Measurements from ENCODE around the gene SORCS3. TPM values are rescaled to one million over a fixed set of nuclear protein-coding genes. Genes with fewer than 3 reads are reported as not detected.
"Not testable (repeated sequence)": the region's sequence is repeated elsewhere in the genome, so short reads cannot be mapped to it uniquely, and the experiment has no call there.

SORCS3 gene
- total RNA-seq, 4 donors from 2014 or later: 0.12 to 0.32 (median 0.15) TPM; not detected in 1

DNA sequence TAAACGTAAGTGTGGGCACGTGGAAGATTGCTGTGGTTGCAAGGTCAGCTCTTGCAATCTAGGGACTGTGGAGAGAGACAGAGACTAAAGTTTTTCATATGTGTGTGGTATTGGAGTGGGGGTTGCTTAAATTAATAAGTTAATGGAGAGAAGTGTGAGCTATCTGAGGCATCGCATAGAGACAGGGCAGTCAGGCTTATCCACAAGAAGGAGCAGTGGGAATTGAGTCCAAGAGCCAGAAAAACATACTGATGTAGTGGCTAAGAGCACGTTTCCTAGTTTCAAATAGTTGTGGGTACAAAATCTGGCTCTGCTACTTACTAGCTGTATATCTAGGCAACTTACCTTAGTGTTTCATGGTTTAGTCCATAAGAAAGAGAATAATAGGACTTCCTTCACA is 65.8 kb downstream of the SORCS3 start:
- TF ChIP-seq, protein P1, sequence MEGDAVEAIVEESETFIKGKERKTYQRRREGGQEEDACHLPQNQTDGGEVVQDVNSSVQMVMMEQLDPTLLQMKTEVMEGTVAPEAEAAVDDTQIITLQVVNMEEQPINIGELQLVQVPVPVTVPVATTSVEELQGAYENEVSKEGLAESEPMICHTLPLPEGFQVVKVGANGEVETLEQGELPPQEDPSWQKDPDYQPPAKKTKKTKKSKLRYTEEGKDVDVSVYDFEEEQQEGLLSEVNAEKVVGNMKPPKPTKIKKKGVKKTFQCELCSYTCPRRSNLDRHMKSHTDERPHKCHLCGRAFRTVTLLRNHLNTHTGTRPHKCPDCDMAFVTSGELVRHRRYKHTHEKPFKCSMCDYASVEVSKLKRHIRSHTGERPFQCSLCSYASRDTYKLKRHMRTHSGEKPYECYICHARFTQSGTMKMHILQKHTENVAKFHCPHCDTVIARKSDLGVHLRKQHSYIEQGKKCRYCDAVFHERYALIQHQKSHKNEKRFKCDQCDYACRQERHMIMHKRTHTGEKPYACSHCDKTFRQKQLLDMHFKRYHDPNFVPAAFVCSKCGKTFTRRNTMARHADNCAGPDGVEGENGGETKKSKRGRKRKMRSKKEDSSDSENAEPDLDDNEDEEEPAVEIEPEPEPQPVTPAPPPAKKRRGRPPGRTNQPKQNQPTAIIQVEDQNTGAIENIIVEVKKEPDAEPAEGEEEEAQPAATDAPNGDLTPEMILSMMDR (IDR thresholded peaks at IDR 0.05): no peak
- no peak for TF ChIP-seq POLR2A (IDR thresholded peaks at IDR 0.05)
- H3K4me3 ChIP-seq (ENCODE audit: low read depth, poor library complexity, severe bottlenecking): no peak overlapping the region
- 80 to 86% methylated on average over 4 of the region's 4 CpGs for WGBS, 2 donors
- intact Hi-C loops (cut with DNase I; ENCODE audit: low total_unique reads): no loop called here
- DNase-seq (ENCODE audit: low spot score in 2 of 2): no peak

DNA sequence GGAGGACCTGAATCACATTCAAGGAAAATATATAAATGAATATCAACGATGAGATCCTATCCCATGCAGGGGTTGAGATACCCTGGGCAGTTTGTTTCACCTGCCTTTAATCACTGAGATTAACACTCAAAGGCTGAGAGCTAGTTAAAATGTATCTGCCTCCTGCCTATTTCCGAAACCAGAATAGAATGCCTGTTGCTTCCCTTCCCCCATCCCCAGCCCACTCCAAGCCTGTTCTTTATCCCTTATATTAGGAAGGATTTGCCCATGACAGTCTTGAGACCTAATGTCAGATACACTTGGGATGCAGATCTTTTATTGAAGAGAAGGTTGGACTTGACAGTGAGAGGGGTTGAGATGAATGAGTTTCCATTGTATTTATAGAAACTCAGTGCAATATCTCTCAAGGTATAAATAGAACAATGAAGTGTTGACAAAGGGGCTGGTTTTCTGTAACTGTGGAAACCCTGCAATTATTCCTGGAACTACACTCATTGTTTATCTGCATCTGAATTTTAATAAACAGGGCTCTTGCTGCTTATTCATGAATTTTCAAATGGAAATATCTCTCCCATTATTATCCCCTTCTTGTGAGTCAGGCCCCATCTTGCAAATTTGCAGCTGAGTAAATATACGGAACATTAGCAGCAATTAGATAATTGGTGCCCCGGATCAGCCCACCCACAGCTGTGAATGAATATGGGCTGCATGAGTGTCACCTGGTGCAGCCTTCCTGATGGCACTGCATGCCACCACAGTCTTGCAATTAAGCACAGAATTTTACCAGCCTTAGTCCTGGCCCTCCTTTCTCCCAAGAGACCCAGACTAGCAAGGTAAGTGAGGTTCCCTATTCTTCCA is 66.7 kb downstream of the SORCS3 start:
- no peak for DNase-seq (ENCODE audit: low spot score in 2 of 2)
- 65 to 76% methylated on average over 4 of the region's 4 CpGs for WGBS, 2 donors
- H3K4me3 ChIP-seq (ENCODE audit: low read depth, poor library complexity, severe bottlenecking): no peak overlapping the region
- intact Hi-C loops (cut with DNase I; ENCODE audit: low total_unique reads): no loop called here
- no peak for TF ChIP-seq POLR2A (IDR thresholded peaks at IDR 0.05)
- TF ChIP-seq, protein P1 (IDR thresholded peaks at IDR 0.05): no peak

DNA sequence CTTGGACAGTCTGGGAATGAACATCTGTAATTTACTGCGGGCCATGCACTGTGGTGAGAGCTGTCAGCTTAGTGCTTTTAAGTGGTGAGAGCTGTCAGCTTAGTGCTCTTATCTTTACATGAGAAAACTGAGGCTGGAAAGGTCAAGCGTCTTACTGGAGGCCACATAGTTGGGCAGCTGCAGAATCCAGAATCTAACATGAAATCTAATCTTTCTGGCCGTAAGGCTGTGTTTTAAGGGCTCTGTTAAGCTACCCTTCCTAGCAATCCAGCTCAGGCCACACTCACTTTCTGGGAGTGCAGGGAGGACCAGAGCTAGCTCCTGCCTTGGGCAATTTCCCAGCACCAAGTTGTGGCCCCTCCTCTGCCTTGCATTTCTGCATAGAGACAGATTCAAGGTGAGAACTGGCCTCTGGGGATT is 70.2 kb downstream of the SORCS3 start:
- no peak overlapping the region for H3K4me3 ChIP-seq (ENCODE audit: low read depth, poor library complexity, severe bottlenecking)
- intact Hi-C loops (cut with DNase I; ENCODE audit: low total_unique reads): no loop called here
- 34 to 43% methylated on average over 3 of the region's 3 CpGs for WGBS, 2 donors
- no peak for DNase-seq (ENCODE audit: low spot score in 2 of 2)
- TF ChIP-seq, protein P1 (IDR thresholded peaks at IDR 0.05): no peak
- TF ChIP-seq POLR2A (IDR thresholded peaks at IDR 0.05): no peak

DNA sequence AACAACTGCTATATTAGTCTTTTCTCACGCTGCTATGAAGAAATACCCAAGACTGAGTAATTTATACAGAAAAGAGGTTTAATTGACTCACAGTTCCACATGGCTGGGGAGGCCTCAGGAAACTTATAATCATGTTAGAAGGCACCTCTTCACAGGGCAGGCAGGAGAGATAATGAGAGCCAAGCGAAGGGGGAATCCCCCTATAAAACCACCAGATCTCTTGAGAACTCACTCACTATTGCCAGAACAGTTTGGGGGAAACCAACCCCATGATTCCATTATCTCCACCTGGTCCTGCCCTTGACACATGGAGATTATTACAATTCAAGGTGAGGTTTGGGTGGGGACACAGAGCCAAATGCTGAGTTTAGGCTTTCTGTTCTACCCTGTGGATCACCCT is 89.5 kb downstream of the SORCS3 start:
- 70 to 72% methylated on average over 2 of the region's 2 CpGs for WGBS, 2 donors
- H3K4me3 ChIP-seq (ENCODE audit: low read depth, poor library complexity, severe bottlenecking); DNase-seq (ENCODE audit: low spot score in 2 of 2); intact Hi-C loops (cut with DNase I; ENCODE audit: low total_unique reads): not testable (repeated sequence)

DNA sequence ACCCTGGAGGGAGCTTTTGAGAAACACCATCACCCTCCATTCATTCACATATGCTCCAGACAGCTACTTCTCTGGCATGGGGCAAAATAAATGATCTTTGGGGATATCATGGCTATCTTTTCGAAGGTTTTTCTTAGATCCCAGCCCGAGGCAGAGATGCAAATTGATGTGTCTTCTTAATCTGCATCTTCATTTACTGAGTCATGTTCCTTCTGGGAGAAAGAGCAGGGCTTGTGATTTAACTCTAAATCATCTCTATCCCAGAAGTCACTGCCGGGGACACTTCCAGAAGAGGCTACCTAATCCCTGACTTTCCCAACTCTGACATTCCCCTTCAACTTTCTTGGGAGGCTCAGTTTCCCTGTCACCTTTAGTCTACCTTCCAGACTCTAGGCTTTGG is 90.1 kb downstream of the SORCS3 start:
- 86 to 91% methylated on average over 3 of the region's 3 CpGs for WGBS, 2 donors
- TF ChIP-seq, protein P1 (IDR thresholded peaks at IDR 0.05): no peak
- no peak for TF ChIP-seq POLR2A (IDR thresholded peaks at IDR 0.05)
- DNase-seq (ENCODE audit: low spot score in 2 of 2): no peak

DNA sequence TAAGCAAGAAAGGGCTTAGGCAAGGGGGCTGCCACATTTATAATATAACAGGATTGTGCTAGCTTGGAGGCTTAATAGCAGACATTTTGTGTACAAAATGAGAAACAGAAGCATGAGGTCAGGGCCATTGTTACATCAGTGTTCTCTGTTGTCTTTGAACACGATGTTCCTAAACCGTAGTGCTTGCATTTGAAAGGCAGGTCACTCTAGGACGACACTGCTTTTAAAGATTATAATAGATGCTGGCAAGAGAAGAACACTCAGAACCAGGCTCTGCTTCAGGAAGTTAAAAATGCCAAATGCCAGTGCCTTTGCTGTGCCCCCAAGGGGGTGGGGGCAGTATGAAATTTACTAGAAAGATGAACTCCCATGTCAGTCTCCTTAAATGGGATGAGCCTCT is 91.1 kb downstream of the SORCS3 start:
- no peak overlapping the region for H3K4me3 ChIP-seq (ENCODE audit: low read depth, poor library complexity, severe bottlenecking)
- TF ChIP-seq, protein P1 (IDR thresholded peaks at IDR 0.05): no peak
- no peak for TF ChIP-seq POLR2A (IDR thresholded peaks at IDR 0.05)
- DNase-seq (ENCODE audit: low spot score in 2 of 2): no peak
- intact Hi-C loops (cut with DNase I; ENCODE audit: low total_unique reads): no loop called here
- 43 to 60% methylated on average over 3 of the region's 3 CpGs for WGBS, 2 donors

More for the DNA sequence above, 90.1 kb downstream of the SORCS3 start:
- no peak overlapping the region for H3K4me3 ChIP-seq (ENCODE audit: low read depth, poor library complexity, severe bottlenecking)
- intact Hi-C loops (cut with DNase I; ENCODE audit: low total_unique reads): no loop called here

Data from lower leg skin (tissue), 4 donors.